Suprapubic skin (tissue), 4 donors: Measurements from ENCODE around the gene SORCS3.

Experiments used
- EP300 ChIP-seq: sonication (generic); formaldehyde crosslinking; IDR thresholded peaks from one replicate; pipeline ENCODE4 v1.6.1; 2017; ENCODE audit warnings: antibody characterized with exemption
- POLR2AphosphoS5 ChIP-seq, 3 donors: sonication (generic); formaldehyde crosslinking; IDR thresholded peaks; one replicate each; pipeline ENCODE4 v1.6.1; 2017; ENCODE audit warnings: antibody characterized with exemption in 3 of 3

- no peak for TF ChIP-seq EP300
- no peak for TF ChIP-seq POLR2AphosphoS5 (IDR thresholded peaks at IDR 0.05)
Observed at GRCh38 chr10:104806801-104807200, 165.7 kb downstream of the SORCS3 start.
